Cardiac septum (tissue), 1 donor: ENCODE measurements around the gene MGAM2. TPM values are rescaled to one million over a fixed set of nuclear protein-coding genes. Genes with fewer than 3 reads are reported as not detected.
"Not testable (repeated sequence)": the region's sequence is repeated elsewhere in the genome, so short reads cannot be mapped to it uniquely, and the experiment has no call there.

Source experiments
- DNase-seq: peaks from one replicate; pipeline ENCODE4 v3.0.0-alpha.2; 2020; ENCODE audit warnings: low spot score
- intact Hi-C: fragments of 100-400 bp; cut with DNase I; formaldehyde crosslinking; loops from one replicate; pipeline ENCODE4 v1.14.0; 2022
- long read RNA-seq: library from polyadenylated mRNA; unstranded; transcript quantifications from one replicate; pipeline ENCODE4 v2.0.0, GENCODE V29; 2021
- total RNA-seq: library from RNA; stranded (reverse); fragmentation: NEBNext Ultra II Directional; extraction: Animal tissue kit (Norgen Biotek cat#: 25700); gene quantifications from one replicate; pipeline ENCODE4 v1.2.1, GENCODE V29; 2021
- donor health status: DM: no; HTN: no; CAD: no.

The MGAM2 gene
- 0.08 TPM for total RNA-seq
- long read RNA-seq: 0 reads

DNA sequence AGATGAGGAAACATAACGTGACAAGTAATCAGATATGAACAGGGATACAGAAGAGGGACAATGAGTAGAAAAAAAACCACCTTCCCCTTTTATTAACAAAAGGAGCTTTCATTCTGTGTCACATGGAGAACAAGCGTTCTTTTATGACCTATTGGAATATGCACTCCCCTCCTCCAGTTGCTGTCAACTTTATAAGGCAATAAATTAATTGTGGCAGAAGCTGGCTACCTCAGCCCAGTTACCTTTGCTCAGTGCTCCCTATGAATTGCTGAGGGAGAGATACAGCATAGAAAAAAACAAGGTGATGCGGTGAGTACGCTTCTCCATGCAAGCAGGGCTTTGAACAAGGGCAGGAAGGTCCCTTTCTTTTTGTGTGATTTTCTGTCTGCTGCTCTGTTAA is at the start of gene MGAM2:
TSS of gene MGAM2 (plus strand) at position 220 of the 400 bp plus-strand sequence. CDS start 5,156 bp downstream, outside the sequence.
- no peak for DNase-seq
- intact Hi-C loops: no loop called here

DNA sequence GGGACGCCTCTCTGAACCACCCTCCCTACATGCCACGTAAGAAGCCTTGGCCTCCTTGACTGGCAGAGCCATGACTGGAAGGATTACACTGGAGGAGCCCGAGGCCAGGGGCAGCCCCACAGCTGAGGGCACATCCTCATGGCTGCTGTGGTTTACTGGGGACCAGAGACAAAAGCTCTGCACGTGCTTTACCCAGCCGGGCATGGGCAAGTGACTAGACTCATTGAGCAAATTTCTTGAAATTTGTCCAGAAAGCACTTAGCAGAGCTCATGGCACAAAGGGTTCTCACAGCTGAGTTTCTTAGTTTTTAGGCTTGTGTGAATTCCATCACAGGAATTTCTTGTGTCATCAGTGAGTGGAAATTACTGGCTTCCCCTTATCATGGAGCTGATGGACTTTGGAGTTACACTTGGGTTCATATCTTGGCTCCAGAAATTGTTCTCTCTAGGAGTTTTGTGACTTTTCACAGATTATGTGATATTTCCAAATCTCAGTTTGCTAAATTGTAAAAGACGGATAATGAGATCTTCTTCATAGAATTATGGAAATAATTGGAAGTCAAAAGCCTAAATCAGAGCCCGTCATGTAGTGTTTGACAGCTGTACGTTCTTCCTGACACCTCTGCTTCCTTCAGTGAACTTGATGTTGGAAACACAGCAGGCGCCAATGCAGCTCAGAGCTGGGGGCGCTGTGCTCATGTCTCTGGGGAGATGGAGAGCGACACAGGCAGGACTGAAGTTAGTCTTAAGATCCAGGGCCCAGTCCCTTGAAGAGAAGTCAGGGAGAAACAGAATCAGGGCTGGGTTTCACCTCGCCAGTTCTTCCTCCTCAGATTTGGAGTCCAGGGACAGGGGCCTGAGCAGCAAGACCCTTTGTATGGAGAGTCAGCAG is 47.7 kb upstream of the MGAM2 start:
- intact Hi-C loops: no loop called here
- no peak for DNase-seq

DNA sequence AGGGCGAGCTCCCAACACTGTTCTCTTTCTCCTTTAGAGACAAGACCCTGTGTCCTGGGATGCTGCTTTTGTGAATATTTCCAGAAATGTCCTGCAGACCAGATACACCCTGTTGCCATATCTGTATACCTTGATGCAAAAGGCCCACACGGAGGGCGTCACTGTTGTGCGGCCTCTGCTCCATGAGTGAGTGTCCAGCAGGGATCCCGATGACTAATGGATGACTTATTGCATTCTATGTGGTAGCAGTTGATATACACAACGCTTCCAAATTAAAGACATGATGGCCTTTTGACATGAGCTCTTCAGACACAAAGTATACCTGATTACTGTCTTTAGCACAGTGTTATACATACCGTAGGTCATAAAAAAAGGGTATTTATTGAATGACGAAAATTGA is 45.0 kb upstream of the MGAM2 start:
- intact Hi-C loops: no loop called here
- DNase-seq: no peak

DNA sequence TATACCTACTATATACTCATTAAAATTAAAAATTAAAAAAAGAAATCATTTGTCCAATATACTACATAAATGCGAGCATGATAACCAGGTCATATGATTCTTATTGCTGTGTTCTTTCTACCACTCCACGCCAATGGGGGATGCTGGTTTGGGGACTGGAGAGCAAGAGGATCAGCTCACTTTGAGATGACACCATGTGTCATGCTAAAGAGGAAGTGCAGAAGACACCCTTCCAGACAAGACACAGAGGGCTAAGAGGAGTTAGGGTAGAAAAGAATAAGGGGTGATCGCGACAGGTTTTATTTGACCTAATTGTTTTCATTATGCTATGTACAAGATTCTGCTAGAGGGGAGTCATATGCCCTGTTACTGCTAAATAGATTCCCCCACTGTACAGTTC is 33.8 kb upstream of the MGAM2 start:
- DNase-seq: no peak

DNA sequence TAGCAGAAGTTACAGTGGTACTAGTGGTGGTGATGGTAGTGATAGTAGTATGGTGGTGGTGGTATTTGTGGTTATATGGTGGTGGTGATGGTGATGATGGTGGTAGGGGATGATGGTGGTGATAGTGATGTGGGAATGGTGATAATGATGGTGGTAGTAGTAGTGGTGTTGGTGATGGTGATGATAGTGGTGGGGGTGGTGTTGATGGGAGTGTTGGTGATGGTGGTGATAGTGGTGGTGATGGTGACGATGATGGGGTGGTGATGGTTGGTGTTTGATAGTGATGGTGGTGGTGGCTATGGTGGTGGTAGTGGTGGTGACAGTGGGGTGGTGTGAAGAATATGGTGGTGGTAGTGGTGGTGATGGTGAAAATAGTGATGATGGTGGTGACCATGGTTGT is 27.9 kb upstream of the MGAM2 start:
- DNase-seq: no peak
- intact Hi-C loops: no loop called here

More for the DNA sequence above, 33.8 kb upstream of the MGAM2 start:
- intact Hi-C loops: no loop called here

DNA sequence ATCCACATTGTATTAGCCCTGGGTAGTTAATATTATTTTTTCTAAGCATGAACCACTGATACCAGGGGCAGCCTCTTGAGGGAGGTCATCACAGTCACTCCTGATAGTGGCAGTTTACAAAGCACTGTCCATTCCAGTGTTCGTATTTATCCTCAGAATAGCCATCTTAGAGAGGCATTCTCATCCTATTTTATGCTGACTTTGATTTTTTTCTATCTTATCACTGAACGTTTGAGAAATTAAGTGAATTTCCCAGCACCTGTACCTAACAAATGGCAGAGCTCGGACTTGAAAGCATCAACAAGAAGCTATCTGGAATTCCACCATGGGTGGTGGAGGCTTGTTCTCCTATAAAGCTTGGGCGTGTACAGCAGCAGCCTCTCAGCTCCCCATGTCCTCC is 26.1 kb upstream of the MGAM2 start:
- intact Hi-C loops: no loop called here
- DNase-seq: no peak

DNA sequence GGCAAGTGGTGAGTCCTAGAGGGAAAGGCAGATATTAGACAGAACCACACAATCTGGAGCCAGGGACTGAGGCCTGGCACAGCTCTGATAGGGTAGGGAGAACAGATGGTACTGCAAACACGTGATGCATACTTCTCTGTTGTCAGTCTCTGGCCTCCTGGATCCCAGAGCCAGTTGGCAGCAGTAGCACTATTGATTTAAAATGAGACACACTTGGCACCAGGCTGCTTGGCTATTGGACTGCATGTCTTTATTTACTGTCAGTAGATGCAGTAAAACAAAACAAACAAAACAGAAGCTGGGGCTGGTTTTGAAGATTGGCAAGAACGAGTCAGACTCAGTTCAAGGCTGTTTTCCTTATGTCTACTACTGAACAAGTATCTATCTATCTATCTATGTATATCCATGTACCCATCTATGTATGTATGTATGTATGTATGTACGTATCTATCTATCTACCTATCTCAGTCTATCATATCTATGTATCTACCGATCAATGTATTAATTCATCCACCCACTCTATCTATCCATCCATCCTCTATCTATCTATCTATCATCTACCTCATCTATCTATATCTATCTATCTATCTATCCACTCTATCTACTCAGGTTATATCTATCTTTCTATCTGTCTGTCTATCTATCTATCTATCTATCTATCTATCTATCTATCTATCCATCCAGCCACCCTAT is 23.4 kb upstream of the MGAM2 start:
- intact Hi-C loops: no loop called here

DNA sequence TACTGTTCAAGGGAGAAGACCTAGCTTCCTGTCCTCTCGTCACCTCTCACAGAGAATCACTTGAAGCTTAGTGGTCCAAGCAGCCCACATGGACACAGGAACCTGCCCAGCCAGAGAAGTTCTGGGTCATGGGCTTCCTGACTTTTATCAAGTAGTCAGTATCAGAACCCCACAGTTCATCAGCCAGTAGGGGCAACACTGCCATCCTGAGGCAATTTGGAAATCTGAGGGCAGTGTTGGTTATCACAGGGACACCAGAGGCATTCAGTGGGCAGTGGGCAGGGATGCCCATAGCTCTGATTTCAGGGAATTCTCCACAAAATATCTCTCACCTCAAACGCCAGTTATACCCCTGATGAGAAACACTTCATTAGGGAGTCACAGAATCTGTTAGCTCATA is 22.5 kb upstream of the MGAM2 start:
- intact Hi-C loops: no loop called here
- no peak for DNase-seq

More for the DNA sequence above, 23.4 kb upstream of the MGAM2 start:
- no peak for DNase-seq

DNA sequence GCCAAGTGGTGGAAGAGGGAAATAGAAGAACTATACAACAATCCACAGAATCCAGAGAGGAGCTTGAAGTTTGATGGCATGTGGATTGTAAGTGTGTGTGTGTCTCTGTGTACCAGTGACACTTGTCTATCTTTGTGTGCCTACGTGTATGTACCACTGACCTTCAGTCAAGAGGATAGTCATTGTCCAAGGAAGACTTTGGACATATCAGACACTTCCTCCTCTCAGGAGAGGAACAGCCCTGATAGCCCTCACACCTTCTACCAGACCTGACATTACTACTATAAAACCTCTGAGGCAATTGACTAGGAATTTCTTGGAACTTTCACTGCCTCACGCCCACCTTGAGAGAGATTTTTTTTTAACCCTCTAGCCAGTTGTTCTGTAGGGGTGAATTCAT is 19.6 kb upstream of the MGAM2 start:
- intact Hi-C loops: no loop called here
- no peak for DNase-seq

DNA sequence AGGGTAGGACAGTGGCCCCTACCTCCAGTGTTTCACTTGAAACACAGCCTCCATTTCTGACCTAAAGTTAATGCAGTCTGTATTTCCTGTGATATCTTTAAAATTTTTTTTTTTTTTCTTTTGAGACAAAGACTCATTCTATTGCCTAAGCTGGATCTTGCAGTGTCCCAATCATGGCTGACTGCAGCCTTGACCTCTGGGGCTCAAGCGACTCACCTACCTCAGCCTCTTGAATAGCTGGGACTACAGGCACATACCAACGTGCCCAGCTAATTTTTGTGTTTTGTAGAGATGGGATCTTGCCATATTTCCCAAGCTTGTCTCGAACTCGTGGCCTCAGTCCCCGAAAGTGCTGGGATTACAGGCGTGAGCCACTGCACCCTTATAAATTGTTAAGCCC is 16.7 kb upstream of the MGAM2 start:
- intact Hi-C loops: loop anchor here (1.0 kb wide), 1 partner anchor 30 kb away; no protein-coding TSS in a partner anchor
- no peak for DNase-seq

DNA sequence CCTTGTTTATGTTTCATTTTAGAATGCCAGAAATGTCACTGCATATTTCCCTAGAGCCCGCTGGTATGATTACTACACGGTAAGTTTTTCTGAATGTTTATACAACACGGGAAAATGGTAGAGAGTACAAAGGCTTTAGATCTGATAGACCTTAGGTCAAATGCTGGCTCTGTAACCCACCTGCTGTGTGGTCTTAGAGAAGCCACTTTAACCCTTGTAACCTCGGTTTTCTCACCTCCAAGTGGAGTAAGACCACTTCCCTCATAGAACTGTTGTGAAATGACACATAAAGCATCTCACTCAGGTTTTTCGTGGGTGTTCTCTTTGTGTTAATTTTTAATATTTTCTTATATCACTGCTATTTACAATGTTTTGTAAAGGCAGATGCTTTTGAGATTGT is 13.9 kb upstream of the MGAM2 start:
- intact Hi-C loops: no loop called here
- DNase-seq: no peak

DNA sequence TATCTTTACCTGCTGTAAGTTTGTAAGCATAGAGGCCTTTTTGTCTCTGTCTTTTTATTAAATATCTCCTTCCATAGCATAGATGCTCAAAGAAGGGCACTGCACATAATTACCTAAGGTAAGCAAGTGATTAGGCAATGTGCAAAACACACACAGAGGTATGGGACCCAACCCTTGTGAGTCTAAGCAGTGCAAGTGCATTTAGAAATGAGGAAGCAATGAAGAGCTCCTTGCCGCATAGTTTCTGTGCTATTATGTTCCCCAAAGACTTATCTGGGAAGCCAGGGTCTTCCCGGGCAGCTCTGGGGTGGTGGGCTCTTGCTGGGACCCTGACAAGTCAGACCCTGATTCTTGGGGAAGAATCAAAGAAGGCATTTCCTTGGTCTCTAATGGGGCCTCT is 13.5 kb upstream of the MGAM2 start:
- intact Hi-C loops: no loop called here
- no peak for DNase-seq

DNA sequence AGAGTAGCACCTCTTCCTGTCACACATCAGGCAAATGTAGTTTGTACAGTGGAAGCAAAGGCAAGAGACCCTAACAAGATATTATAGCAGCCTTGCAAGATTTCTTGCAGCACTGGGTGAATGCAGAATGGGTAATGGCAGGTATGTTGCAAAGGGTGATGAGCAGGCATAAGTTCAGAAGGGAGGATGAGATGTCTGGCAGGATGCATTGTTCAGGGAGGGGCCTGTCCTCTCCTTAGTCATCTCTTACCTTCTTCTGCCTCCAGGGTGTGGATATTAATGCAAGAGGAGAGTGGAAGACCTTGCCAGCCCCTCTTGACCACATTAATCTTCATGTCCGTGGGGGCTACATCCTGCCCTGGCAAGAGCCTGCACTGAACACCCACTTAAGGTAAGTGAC is 12.2 kb upstream of the MGAM2 start:
- intact Hi-C loops, DNase-seq: not testable (repeated sequence)

DNA sequence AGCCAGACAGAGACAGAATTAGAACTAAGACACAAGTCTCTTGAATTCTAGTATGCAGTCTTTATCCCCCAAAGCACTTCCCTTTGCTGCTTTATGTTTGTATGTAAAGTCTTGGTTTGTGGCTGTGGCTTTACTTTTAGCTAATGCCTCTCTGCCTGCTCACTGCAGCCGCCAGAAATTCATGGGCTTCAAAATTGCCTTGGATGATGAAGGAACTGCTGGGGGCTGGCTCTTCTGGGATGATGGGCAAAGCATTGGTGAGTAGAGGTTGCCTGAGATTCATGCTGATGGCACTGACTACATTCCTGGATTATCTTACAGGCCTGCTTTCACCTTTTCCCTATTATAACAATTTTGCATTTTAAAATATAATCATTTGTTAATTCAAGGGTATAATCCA is 10.9 kb upstream of the MGAM2 start:
- no peak for DNase-seq
- intact Hi-C loops: no loop called here

DNA sequence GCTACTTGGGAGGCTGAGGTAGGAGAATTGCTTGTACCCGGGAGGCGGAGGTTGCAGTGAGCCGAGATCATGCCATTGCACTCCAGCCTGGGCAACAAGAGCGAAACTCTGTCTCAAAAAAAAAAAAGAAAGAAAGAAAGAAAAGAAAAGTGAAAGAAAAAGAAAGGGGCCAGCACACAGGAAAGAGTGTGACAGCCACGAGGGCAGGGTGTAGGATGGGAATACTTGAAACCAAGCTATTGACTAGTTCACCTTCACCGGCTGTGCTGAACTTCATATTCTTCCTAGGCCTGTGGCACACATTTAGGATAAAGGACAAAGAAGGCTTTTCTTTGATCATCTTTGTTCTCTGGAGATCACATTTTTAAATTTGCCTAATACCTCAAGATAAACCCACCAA is 9.7 kb upstream of the MGAM2 start:
- intact Hi-C loops, DNase-seq: not testable (repeated sequence)

DNA sequence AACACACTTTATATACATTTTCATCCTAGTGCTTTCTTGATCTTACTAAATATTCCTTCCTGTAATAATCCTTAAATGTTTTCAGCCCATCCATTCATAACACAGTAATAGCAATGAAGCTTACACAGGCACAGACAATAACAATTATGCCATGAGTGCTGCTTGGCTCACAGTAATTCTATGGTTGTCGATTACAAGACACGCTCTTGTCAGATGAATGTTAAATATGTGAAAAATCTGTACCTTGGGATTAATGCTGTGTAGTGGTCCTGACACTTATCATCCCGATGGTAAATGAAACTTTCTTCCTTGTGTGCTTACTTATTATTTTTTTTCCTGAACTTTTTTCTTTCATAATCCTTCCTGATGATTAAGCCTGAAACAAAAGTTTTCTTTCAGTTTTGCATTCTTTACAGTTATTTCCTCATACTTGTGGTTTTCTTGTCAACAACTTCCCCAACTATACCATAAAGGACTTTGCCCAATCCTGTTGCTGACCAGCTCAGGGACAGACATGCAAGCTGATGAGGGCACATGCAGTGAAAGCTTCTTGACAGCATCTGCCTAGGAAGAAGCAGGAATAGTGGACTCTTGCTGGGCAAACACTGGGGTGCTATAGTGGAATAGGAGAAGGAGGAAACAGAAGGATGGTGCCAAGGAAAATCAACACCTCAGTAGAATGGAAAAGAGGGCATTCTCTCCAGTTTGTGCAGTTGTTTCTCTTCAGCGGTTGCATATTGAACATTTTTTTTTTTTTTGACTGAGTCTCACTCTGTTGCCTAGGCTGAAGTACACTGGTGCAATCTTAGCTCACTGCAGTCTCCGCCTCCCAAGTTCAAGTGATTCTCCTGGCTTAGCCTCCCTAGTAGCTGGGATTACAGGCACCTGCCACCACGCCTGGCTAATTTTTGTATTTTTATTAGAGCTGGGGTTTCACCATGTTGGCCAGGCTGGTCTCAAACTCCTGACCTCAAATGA is 6.7 kb upstream of the MGAM2 start:
- DNase-seq: no peak
- intact Hi-C loops: no loop called here

DNA sequence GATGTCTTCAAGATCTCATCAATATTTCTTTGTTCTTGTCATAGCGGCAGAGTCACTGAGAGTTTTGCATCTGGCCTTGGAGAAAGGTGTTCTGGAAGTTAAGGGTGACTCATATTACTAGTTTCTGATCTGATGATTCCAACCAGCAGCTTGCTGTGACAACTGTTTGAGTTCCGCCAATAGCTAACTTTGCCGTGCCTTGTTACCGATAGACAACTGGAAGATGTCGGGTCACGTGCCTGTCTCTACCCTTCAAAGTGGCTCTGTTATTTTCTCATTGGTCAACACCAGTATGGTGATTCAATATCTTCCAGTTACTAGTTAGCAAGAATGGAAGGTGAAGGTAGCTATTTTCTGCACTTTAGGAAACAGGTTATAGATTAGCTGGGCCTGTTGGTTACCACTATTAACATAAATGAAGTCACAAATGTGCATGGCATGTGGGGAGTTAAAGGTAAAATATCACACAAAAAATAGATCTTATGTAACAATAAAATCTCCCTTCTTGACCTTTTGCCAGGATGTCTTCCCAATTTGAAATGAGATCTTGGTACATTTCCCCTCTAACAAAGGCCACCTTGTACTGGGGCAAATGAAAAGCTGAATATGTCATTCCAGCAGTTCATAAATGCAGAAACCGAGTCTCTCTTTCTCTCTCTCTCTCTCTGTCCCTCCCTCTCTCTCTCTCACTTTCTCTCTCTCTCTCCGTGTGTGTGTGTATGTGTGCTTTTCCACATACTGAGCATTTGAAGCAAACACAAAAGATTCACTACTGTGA is 2.6 kb upstream of the MGAM2 start:
- intact Hi-C loops: no loop called here
- DNase-seq: no peak

DNA sequence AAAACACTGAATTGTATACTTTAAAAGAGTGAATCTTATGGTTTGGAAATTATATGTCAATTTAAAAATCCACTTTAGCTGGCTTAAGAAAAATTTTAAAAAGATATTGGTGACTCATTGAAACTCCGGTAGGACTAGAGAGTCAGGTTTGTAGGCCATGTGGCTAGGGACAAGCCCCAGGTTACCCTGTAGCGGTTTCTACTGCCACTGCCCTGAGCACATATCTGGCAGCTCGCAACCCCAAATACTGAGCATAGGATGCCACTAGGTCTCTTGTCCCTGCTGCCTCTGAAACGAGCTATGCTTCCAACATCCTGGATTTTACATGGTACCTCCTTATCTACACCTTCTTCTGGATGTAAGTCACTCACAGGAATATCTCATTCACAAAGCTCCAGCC is 1.4 kb upstream of the MGAM2 start:
- DNase-seq: no peak
- intact Hi-C loops: no loop called here

DNA sequence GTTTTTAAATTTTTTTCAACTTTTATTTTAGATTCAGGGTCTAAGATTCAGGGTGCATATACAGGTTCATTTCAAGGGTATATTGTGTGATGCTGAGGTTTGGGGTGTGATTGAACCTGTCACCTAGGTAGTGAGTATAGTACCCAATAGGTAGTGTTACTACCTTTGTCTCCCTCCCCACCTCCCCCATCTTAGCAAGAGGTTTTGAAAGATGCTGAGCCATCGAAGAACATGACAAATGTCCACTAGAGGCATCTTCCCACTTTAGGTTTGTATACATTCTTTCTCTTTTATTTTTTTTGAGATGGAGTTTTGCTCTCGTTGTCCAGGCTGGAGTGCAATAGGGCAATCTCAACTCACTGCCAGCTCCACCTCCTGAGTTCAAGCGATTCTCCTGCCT is 880 bp upstream of the MGAM2 start:
- intact Hi-C loops: no loop called here
- no peak for DNase-seq
